Uterus (tissue), 4 donors: ENCODE results near the gene NR2F1-AS1. TPM values are rescaled to one million over a fixed set of nuclear protein-coding genes. Genes with fewer than 3 reads are reported as not detected.
A peak's percentile ranks its signal among the peaks of the same experiment; 100 is the strongest.
"Not testable (repeated sequence)": the region's sequence is repeated elsewhere in the genome, so short reads cannot be mapped to it uniquely, and the experiment has no call there.

Source experiments
- DNase-seq, 2 donors: peaks; one replicate each; pipeline ENCODE4 v3.0.0-alpha.2; 2019 to 2020
- H3K27ac ChIP-seq, 2 donors: fragments of 200-600 bp; sonication (generic); 1 replicate in 1 of 2; 2 replicates in 1 of 2; pipeline ENCODE4 v1.5.1; 2016 to 2018
- H3K27me3 ChIP-seq, 2 donors: fragments of 200-600 bp; sonication (generic); one replicate each; pipeline ENCODE4 v1.5.1; 2018 to 2019; ENCODE audit warnings: control low read depth in 1 of 2
- H3K36me3 ChIP-seq, 2 donors: fragments of 200-600 bp; sonication (generic); one replicate each; pipeline ENCODE4 v1.5.1; 2019; ENCODE audit warnings: control low read depth in 1 of 2
- H3K4me1 ChIP-seq, 2 donors: fragments of 200-600 bp; sonication (generic); one replicate each; pipeline ENCODE4 v1.5.1; 2018 to 2019; ENCODE audit warnings: control low read depth in 1 of 2
- H3K4me3 ChIP-seq, 2 donors: fragments of 200-600 bp; sonication (generic); 1 replicate in 1 of 2; 2 replicates in 1 of 2; pipeline ENCODE4 v1.5.1; 2018 to 2019; ENCODE audit warnings: mild to moderate bottlenecking in 1 of 2
- H3K9me3 ChIP-seq, 2 donors: fragments of 200-600 bp; sonication (generic); one replicate each; pipeline ENCODE4 v1.5.1; 2019; ENCODE audit warnings: control low read depth in 1 of 2
- CTCF ChIP-seq, 4 experiments: fragments of 200-600 bp in 2 of 4; fragments of 450-650 bp in 2 of 4; sonication (generic) in 2 of 4; IDR thresholded peaks; one replicate each; pipeline ENCODE4 v1.5.1; 2016 to 2019; ENCODE audit warnings: antibody characterized with exemption in 4 of 4, mild to moderate bottlenecking in 2 of 4, moderate library complexity in 1 of 4
- POLR2A ChIP-seq, 2 donors: fragments of 450-650 bp; IDR thresholded peaks; one replicate each; pipeline ENCODE4 v1.6.1; 2016; ENCODE audit warnings: antibody characterized with exemption in 2 of 2, mild to moderate bottlenecking in 1 of 2, moderate library complexity in 1 of 2
- intact Hi-C: fragments of 100-400 bp; cut with DNase I; formaldehyde crosslinking; loops from one replicate; pipeline ENCODE4 v1.15.1; 2023; ENCODE audit warnings: low total_unique reads
- total RNA-seq, 4 donors: library from RNA; depleted of rRNA in 3 of 4; stranded (reverse); fragments of >200 nt in 3 of 4; gene quantifications; one replicate each; pipeline versions ENCODE4 v1.1.0 to v1.2.4, GENCODE V29; 2014 to 2023
- donor health status: DM: yes; HTN: yes; CAD: no.

The NR2F1-AS1 gene
- total RNA-seq, 4 donors from 2014 or later: 4.4 to 46.1 (median 19.9) TPM

- intact Hi-C loops: no loop called here
- no peaks in the 10 kb centered on the region for H3K9me3 ChIP-seq
- no peak for TF ChIP-seq CTCF (IDR thresholded peaks at IDR 0.05)
- no peak for TF ChIP-seq POLR2A (IDR thresholded peaks at IDR 0.05)
- H3K27ac ChIP-seq: no peak overlapping the region
- H3K27me3 ChIP-seq: no peaks in the 10 kb centered on the region
- H3K4me3 ChIP-seq: no peak overlapping the region
- DNase-seq: no peak
- no peaks in the 10 kb centered on the region for H3K36me3 ChIP-seq
- H3K4me1 ChIP-seq: no peaks in the 10 kb centered on the region
Measured at GRCh38 chr5:93399675-93400074, 181.3 kb downstream of the NR2F1-AS1 start.

GRCh38 chr5:93395971-93396379 lies 185.0 kb downstream of the NR2F1-AS1 start:
- H3K36me3 ChIP-seq: no peaks in the 10 kb centered on the region
- peak overlapping the region in 1 of 2 donors; percentile 11 for H3K27ac ChIP-seq
- no peaks in the 10 kb centered on the region for H3K9me3 ChIP-seq
- no peaks in the 10 kb centered on the region for H3K27me3 ChIP-seq
- no peaks in the 10 kb centered on the region for H3K4me1 ChIP-seq
- no peak overlapping the region for H3K4me3 ChIP-seq
- DNase-seq: peak in 1 of 2 donors; percentile 28
- intact Hi-C loops: no loop called here
- no peak for TF ChIP-seq POLR2A (IDR thresholded peaks at IDR 0.05)
- no peak for TF ChIP-seq CTCF (IDR thresholded peaks at IDR 0.05)

GRCh38 chr5:93395010-93395409 lies 186.0 kb downstream of the NR2F1-AS1 start:
- Histone ChIP-seq H3K36me3 (no peaks in the 10 kb centered on the region), H3K9me3 (no peaks in the 10 kb centered on the region), H3K4me3 (no peak overlapping the region), H3K4me1 (no peaks in the 10 kb centered on the region), H3K27ac (no peak overlapping the region), H3K27me3 (no peaks in the 10 kb centered on the region)
- no peak for DNase-seq
- intact Hi-C loops: no loop called here
- TF ChIP-seq CTCF (IDR thresholded peaks at IDR 0.05) (no peak), POLR2A (IDR thresholded peaks at IDR 0.05) (no peak)

GRCh38 chr5:93394301-93394700 lies 186.7 kb downstream of the NR2F1-AS1 start:
- H3K27me3 ChIP-seq: no peaks in the 10 kb centered on the region
- intact Hi-C loops: no loop called here
- H3K36me3 ChIP-seq: no peaks in the 10 kb centered on the region
- no peak for DNase-seq
- no peak overlapping the region for H3K4me3 ChIP-seq
- no peak overlapping the region for H3K27ac ChIP-seq
- no peaks in the 10 kb centered on the region for H3K4me1 ChIP-seq
- TF ChIP-seq POLR2A (IDR thresholded peaks at IDR 0.05) (no peak), CTCF (IDR thresholded peaks at IDR 0.05) (no peak)
- H3K9me3 ChIP-seq: no peaks in the 10 kb centered on the region

- H3K36me3 ChIP-seq, H3K4me3 ChIP-seq, H3K27me3 ChIP-seq, DNase-seq, H3K9me3 ChIP-seq, H3K4me1 ChIP-seq, intact Hi-C loops, H3K27ac ChIP-seq: not testable (repeated sequence)
Measured at GRCh38 chr5:93391169-93391568, 189.8 kb downstream of the NR2F1-AS1 start.

- no peak for DNase-seq
- Histone ChIP-seq H3K9me3 (no peaks in the 10 kb centered on the region), H3K27ac (no peak overlapping the region), H3K27me3 (no peaks in the 10 kb centered on the region), H3K4me1 (no peaks in the 10 kb centered on the region), H3K4me3 (no peak overlapping the region), H3K36me3 (no peaks in the 10 kb centered on the region)
- TF ChIP-seq CTCF (IDR thresholded peaks at IDR 0.05) (no peak), POLR2A (IDR thresholded peaks at IDR 0.05) (no peak)
- intact Hi-C loops: no loop called here
Measured at GRCh38 chr5:93385655-93386054, 195.4 kb downstream of the NR2F1-AS1 start.
